DMS153 treated with DMSO at 0.1 percent for 48 hours (cell line): ENCODE data around the gene MIX23.

Source experiments
- DNase-seq: peaks from one replicate; lab custom pipeline; 2025; ENCODE audit not compliant: unreplicated experiment; lab: John Stamatoyannopoulos, UW

The MIX23 gene

GRCh38 chr3:122382888-122383666, at the start of gene MIX23:
Gene MIX23, minus strand, starts transcription at chr3:122383231. Its CDS starts 7 bp downstream, at chr3:122383224.
- DNase-seq: peak; percentile 89

DNA sequence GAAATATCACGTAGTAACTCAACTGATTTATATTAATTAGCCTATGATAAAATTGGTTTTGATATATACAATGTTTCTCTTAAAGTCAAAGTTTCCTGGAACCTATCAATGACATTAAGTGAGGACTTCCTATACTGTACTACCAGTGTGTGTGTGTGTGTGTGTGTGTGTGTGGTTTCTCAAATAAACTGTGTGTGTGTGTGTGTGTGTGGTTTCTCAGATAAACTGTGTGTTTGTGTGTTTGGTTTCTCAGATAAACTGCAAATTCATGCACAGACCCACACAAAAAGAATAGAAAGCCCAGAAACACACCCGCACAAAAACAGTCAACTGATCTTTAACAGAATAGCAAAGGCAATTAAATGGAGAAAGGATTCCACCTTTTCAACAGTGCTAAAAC, 47.3 kb upstream of the MIX23 start:
- DNase-seq: no peak

GRCh38 chr3:122427857-122428471, 44.9 kb upstream of the MIX23 start:
- no peak for DNase-seq

DNA sequence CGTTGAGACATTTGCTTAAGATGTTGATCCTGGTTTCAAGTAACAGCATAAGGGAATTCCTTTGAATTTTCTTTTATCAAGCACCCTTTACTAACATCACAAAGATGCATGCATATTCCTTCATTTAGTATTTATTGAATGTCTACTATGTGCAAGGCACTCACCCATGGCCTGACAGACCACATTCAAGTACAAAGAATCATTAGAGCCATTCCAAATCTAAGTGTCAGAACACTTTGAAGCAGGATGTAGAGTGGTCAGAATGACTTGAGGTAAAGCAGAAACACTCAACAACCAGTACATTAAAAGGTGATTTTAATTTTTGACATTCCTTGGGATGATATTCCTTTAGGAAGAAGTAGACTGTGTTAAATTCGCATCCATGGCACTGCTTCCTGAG, 38.8 kb upstream of the MIX23 start:
- no peak for DNase-seq

DNA sequence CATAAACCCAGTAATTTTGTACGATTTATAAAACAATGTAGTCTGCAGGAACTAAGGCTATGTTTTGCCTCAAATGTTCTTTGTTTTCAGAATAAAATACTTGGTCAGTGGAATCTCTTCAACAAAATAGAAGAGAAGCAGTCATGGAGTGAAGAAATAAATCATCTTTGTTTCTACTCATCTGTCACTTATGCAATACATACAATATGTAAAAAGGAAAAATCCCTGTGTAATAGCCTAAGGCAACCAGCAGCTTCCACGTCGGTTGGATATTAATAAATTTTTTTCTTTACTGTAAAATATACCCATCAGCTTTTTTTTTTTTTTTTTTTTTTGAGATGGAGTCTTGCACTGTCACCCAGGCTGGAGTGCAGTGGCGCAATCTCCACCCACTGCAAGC, 38.1 kb upstream of the MIX23 start:
- no peak for DNase-seq

GRCh38 chr3:122416966-122417365, 33.9 kb upstream of the MIX23 start:
- DNase-seq: no peak

GRCh38 chr3:122415762-122416654, 33.0 kb upstream of the MIX23 start, which contains the start of gene WDR5B:
Gene WDR5B, minus strand, starts transcription at chr3:122416062. Its CDS starts 534 bp downstream, at chr3:122415528.
- no peak for DNase-seq

- no peak for DNase-seq
Measured at GRCh38 chr3:122415104-122415744, 32.2 kb upstream of the MIX23 start.

DNA sequence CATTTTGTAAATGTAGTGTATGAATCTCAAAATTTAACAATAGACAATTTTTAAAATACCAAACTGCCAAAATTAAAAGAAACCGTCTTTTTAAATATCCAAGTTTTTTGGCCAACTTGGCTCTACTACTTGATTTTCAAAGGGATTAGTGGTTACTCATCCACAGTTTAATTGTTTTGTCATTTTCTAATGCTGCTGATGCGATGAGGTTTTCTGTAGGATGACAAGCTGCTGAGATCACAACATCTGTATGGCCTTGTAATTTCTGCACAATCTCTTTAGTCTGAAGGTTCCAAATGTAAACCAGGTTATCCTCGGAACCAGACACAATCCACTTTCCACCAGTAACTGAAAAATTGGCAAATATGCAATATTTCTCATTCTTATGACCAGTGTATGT, 31.4 kb upstream of the MIX23 start:
- no peak for DNase-seq

DNA sequence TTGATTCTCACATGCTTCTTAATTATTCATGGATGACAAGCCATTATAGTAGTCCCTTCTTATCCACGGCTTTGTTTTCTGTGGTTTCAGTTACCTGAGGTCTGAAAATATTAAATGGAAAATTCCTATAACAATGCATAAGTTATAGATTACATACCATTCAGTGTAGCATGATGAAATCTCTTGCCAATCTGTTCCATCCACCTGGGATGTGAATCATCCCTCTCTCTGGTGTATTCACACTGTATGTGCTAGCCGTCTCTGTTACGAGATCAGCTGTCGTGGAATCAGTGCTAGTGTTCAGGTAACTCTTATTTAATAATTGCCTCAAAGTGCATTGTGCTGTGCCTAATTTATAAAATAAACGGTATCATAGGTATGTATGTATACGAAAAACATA, 27.6 kb upstream of the MIX23 start:
- DNase-seq: no peak

DNA sequence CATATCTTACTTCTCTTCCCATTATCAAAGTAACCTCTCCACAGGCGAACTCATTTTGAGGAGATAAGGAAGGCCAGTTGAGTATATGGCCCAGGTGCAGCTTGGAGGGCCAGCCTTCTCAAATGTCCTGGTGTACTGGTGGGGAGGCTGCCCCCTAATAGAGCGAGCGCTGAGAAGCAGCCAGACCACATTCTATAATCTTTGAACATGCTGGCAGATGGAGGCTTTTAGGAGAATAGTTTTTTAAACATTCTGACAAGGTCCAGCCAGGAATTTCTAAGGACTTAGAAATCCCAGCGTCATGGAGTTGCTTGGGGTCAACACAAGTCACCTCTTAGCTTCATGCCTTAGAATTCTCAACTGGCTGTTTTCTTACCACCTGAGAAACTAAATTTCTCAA, 27.1 kb upstream of the MIX23 start:
- DNase-seq: no peak

- no peak for DNase-seq
Measured at GRCh38 chr3:122409446-122409845, 26.4 kb upstream of the MIX23 start.

DNA sequence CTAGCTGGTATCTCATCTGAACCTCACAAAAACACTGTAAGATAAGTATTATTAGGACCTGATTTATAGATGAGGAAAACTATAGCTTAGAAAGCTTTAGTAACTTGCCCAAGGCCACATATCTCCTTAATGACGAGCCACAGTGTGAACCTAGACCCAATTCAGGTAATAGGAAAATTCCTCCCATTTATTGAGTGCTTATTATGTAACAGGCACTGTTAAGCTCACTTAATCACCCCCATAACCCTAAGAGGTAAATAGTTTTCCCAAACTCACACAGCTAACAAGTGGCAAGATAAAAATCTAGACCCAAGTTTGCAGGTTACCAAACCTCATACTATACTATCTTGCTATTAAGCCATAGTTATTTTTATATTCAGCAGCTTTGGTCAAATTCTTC, 24.9 kb upstream of the MIX23 start:
- DNase-seq: no peak

- DNase-seq: no peak
Measured at GRCh38 chr3:122406198-122406597, 23.2 kb upstream of the MIX23 start.

DNA sequence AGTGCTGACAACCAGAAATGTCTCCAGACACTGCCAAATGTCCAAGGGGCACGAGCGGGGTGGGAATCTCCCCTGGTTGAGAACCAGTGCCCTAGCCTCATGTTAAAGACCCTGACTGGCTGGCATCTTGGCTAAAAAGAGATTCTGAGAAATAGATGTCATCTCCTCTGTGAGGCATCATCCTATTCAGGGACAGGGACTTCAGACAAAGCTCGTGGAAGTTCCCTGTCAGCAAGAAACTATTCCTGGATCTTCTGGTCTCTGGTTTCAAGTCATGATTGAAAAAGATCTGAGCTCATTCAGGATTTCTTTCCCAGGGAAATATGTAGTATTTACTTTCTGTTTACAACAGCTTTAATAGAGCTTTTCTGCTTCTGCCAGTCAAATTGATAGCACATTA, 22.0 kb upstream of the MIX23 start:
- DNase-seq: no peak

- DNase-seq: no peak
Measured at GRCh38 chr3:122403489-122403888, 20.5 kb upstream of the MIX23 start.

DNA sequence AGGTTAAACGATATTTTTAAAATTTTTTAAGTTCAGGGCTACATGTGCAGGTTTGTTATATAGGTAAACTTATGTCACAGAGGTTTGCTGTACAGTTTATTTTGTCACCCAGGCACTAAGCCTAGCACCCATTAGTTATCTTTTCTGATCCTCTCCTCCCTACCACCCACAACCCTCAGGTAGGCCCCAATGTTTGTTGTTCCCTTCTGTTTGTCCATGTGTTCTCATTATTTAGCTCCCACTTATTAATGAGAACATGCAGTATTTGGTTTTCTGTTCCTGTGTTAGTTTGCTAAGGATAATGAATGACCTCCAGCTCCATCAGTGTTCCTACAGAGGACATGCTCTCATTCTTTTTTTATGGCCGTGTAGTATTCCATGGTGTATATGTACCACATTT, 15.9 kb upstream of the MIX23 start:
- no peak for DNase-seq

DNA sequence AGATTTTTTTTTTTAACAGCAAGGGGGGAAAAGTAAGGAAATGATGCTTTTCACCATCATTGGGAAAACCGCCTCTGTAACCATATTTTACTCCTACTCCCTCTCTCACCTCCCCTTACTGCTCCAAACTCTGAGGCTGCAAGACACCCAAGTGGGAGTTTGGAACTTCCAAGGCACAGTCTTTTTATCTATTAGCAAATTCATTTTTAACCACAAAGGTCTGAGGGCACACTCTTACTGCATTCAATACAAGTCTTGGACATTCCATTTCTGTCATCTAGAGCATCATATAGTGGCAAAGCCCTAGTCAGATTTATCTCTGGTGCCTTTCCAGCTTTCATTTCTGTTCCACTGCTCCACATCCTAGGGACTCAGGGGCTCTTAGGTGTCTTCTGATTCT, 14.2 kb upstream of the MIX23 start:
- no peak for DNase-seq

DNA sequence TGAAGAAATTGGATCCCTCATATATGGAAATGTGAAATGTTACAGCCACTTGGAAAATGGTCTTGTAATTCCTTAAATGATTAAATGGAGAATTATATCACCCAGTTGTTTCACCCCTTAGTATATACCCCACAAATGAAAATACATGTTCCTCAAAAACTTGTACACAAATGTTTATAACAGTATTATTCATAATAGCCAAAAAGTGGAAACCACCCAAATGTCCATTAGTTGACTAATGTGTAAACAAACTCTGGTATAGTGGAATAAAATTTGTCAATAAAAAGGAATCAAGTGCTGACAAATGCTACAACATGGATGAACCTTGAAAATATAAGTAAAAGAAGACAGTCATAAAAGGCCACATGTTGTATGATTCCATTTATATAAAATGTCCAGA, 13.5 kb upstream of the MIX23 start:
- no peak for DNase-seq

DNA sequence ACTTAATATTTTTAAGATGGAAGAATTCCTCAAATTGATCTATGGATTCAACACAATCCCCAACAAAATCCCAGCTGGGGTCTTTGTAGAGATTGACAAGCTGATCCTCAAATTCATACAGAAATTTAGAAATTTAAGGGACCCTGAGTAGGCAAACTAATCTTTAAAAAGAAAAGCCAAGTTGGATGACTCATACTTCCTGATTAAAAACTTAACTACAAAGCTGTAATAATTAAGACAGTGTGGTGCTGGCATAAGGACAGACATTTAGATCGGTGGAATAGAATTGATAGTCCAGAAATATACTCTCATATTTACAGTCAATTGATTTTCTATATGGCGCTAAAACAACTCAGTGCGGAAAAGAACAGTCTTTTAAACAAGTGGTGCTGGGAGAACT, 12.6 kb upstream of the MIX23 start:
- no peak for DNase-seq

DNA sequence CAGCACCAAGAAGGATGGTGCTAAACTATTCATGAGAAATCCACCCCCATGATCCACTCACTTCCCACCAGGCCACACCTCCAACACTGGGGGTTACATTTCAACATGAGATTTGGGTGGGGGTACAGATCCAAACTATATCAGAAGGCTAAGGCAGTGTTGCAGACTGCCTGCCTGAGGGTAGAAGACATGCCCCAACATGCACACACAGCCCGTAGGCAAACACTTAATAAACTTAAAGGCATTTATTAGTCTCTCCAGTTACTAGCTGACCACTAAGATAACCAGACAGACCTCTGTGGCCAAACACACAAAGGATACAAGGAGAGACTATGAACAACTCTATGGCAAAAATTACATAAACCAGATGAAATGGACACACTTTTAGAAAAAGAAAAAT, 11.1 kb upstream of the MIX23 start:
- no peak for DNase-seq
